SK-N-SH (cell line): ENCODE data around the gene CELSR1. TPM values are rescaled to one million over a fixed set of nuclear protein-coding genes. Genes with fewer than 3 reads are reported as not detected.

Experiments
- CTCF ChIA-PET: fragments of 300-600, 350-600 bp; formaldehyde crosslinking; extraction: SDS; loops from one replicate; lab custom pipeline; 2021; lab: Yijun Ruan, JAX
- POLR2A ChIA-PET: fragments of 350-600 bp; sonication (Branson Sonifier 250); formaldehyde crosslinking; extraction: SDS; loops from one replicate; lab custom pipeline; 2020; ENCODE audit warnings: antibody characterized with exemption, inconsistent platforms; lab: Yijun Ruan, JAX
- DNase-seq: peaks from one replicate; pipeline ENCODE4 v3.0.0; 2012
- H2AFZ ChIP-seq: fragments of 200-600 bp; sonication (generic); 2 replicates; pipeline ENCODE4 v1.8.1; 2016; ENCODE audit warnings: antibody characterized with exemption, mild to moderate bottlenecking, low read depth
- H3F3A ChIP-seq: fragments of 200-600 bp; sonication (generic); replicated peaks from 2 replicates; pipeline ENCODE3; 2016; ENCODE audit warnings: antibody characterized with exemption, mild to moderate bottlenecking; ENCODE audit not compliant: insufficient read depth
- H3K27ac ChIP-seq, 2 experiments: fragments of 200-500 bp in 1 of 2; fragments of 200-600 bp in 1 of 2; sonication (Bioruptor generic) in 1 of 2; sonication (generic), shearing (Covaris generic) in 1 of 2; 2 replicates each; pipeline versions ENCODE4 v1.5.1 to v1.6.1; 2014 to 2016; ENCODE audit warnings: low read depth in 2 of 2, inconsistent platforms in 1 of 2, low read length in 1 of 2, mild to moderate bottlenecking in 1 of 2, mixed read lengths in 1 of 2
- H3K27me3 ChIP-seq: fragments of 200-600 bp; sonication (generic), shearing (Covaris generic); 2 replicates; pipeline ENCODE4 v1.6.1; 2016; ENCODE audit warnings: mixed run types; ENCODE audit not compliant: insufficient read depth
- H3K36me3 ChIP-seq, 2 experiments: fragments of 200-500 bp in 1 of 2; fragments of 200-600 bp in 1 of 2; sonication (Bioruptor generic) in 1 of 2; sonication (generic) in 1 of 2; replicated peaks in 1 of 2; 2 replicates each; pipeline versions ENCODE3 to v1.5.1; 2014 to 2016; ENCODE audit warnings: low read length in 1 of 2, mild to moderate bottlenecking in 1 of 2; ENCODE audit not compliant: insufficient read depth in 2 of 2, control insufficient read depth in 1 of 2
- H3K4me1 ChIP-seq, 2 experiments: fragments of 200-500 bp in 1 of 2; fragments of 200-600 bp in 1 of 2; sonication (Bioruptor generic) in 1 of 2; sonication (generic), shearing (Covaris generic) in 1 of 2; 2 replicates each; pipeline versions ENCODE4 v1.5.1 to v1.6.1; 2014 to 2016; ENCODE audit warnings: low read depth in 1 of 2, low read length in 1 of 2, mixed run types in 1 of 2; ENCODE audit not compliant: insufficient read depth in 2 of 2, control insufficient read depth in 1 of 2
- H3K4me2 ChIP-seq: fragments of 200-600 bp; sonication (generic), shearing (Covaris generic); 2 replicates; pipeline ENCODE4 v1.6.1; 2017; ENCODE audit warnings: mixed run types
- H3K4me3 ChIP-seq, 2 experiments: fragments of 200-500 bp in 1 of 2; fragments of 200-600 bp in 1 of 2; sonication (Bioruptor generic) in 1 of 2; sonication (generic), shearing (Covaris generic) in 1 of 2; 2 replicates each; pipeline versions ENCODE4 v1.5.1 to v1.8.1; 2014 to 2016; ENCODE audit warnings: low read depth in 2 of 2, inconsistent platforms in 1 of 2, low read length in 1 of 2, mild to moderate bottlenecking in 1 of 2, mixed read lengths in 1 of 2, moderate library complexity in 1 of 2
- H3K79me2 ChIP-seq: fragments of 200-600 bp; sonication (generic); 2 replicates; pipeline ENCODE4 v1.8.1; 2017; ENCODE audit warnings: mild to moderate bottlenecking; ENCODE audit not compliant: insufficient read depth
- H3K9ac ChIP-seq: fragments of 200-600 bp; sonication (generic); 2 replicates; pipeline ENCODE4 v1.6.1; 2017; ENCODE audit warnings: mixed run types
- H3K9me2 ChIP-seq: fragments of 200-600 bp; sonication (generic); 2 replicates; pipeline ENCODE4 v1.6.1; 2017; ENCODE audit warnings: mixed run types
- H3K9me3 ChIP-seq: fragments of 200-600 bp; sonication (generic); 2 replicates; pipeline ENCODE4 v1.6.1; 2017; ENCODE audit warnings: mixed run types, mild to moderate bottlenecking, moderate library complexity
- H4K20me1 ChIP-seq: fragments of 200-600 bp; sonication (generic); 2 replicates; pipeline ENCODE4 v1.6.1; 2017; ENCODE audit warnings: mild to moderate bottlenecking, mixed run types; ENCODE audit not compliant: insufficient read depth
- ELF1 ChIP-seq: IDR thresholded peaks from 2 replicates; pipeline ENCODE4 v1.4.0; 2012
- EP300 ChIP-seq, 2 experiments: IDR thresholded peaks; 2 replicates each; pipeline versions ENCODE4 v1.4.0 to v1.6.1; 2012; ENCODE audit warnings: borderline replicate concordance in 1 of 2, low read depth in 1 of 2, low read length in 1 of 2
- EZH2phosphoT487 ChIP-seq: fragments of 200-600 bp; sonication (generic); IDR thresholded peaks from 2 replicates; pipeline ENCODE4 v1.6.1; 2017; ENCODE audit warnings: low read depth, mixed run types, mild to moderate bottlenecking, antibody characterized with exemption, moderate library complexity, borderline replicate concordance
- FOSL2 ChIP-seq: IDR thresholded peaks from 2 replicates; pipeline ENCODE4 v1.4.0; 2012; ENCODE audit warnings: low read depth, mild to moderate bottlenecking, moderate library complexity, borderline replicate concordance
- FOXJ3 ChIP-seq: sonication (generic); formaldehyde crosslinking; IDR thresholded peaks from 2 replicates; pipeline ENCODE4 v1.5.1; 2020; ENCODE audit warnings: mild to moderate bottlenecking, missing genetic modification reagents
- GABPA ChIP-seq: IDR thresholded peaks from 2 replicates; pipeline ENCODE4 v1.4.0; 2012; ENCODE audit warnings: low read depth, mild to moderate bottlenecking
- GATA2 ChIP-seq: sonication (generic); formaldehyde crosslinking; IDR thresholded peaks from 2 replicates; pipeline ENCODE4 v1.5.0; 2020; ENCODE audit warnings: mild to moderate bottlenecking, missing genetic modification reagents
- NRF1 ChIP-seq: IDR thresholded peaks from 2 replicates; pipeline ENCODE4 v1.6.1; 2012; ENCODE audit warnings: low read depth, mild to moderate bottlenecking, low read length
- RCOR1 ChIP-seq: fragments of 150-350 bp; IDR thresholded peaks from 2 replicates; pipeline ENCODE4 v1.6.1; 2017; ENCODE audit warnings: antibody characterized with exemption, low read length
- RFX5 ChIP-seq: IDR thresholded peaks from 2 replicates; pipeline ENCODE4 v1.6.1; 2012; ENCODE audit warnings: mild to moderate bottlenecking, improper control_type of control experiment, low read length
- SMC3 ChIP-seq: IDR thresholded peaks from 2 replicates; pipeline ENCODE4 v1.6.1; 2012; ENCODE audit warnings: low read depth, low read length, improper control_type of control experiment
- TAF1 ChIP-seq: IDR thresholded peaks from 2 replicates; pipeline ENCODE4 v1.6.1; 2012; ENCODE audit warnings: low read depth, mild to moderate bottlenecking, low read length, moderate library complexity, borderline replicate concordance
- TEAD4 ChIP-seq: IDR thresholded peaks from 2 replicates; pipeline ENCODE4 v1.4.0; 2012; ENCODE audit warnings: mild to moderate bottlenecking, borderline replicate concordance; ENCODE audit not compliant: insufficient read depth
- WGBS: methylation state at CpG from one replicate; pipeline ENCODE4 v1.1.6; 2017; ENCODE audit warnings: low lambda C conversion rate; 5-methylcytosine and 5-hydroxymethylcytosine counted together
- polyA plus RNA-seq, 3 experiments: library from polyadenylated mRNA; depleted of rRNA; stranded (reverse); fragments of >200 nt; gene quantifications; 2 replicates each; pipeline ENCODE4 v1.2.3, GENCODE V29; 2012
- TF ChIP-seq, protein P1 (sequence below): IDR thresholded peaks from 2 replicates; pipeline ENCODE4 v1.4.0; 2012; ENCODE audit warnings: low read depth, borderline replicate concordance
- TF ChIP-seq, protein P2 (sequence below): fragments of 150-350 bp; IDR thresholded peaks from 2 replicates; pipeline ENCODE4 v1.6.1; 2017; ENCODE audit warnings: antibody characterized with exemption, low read length, low read depth, borderline replicate concordance
- TF ChIP-seq, protein P3 (sequence below): fragments of 150-350 bp; IDR thresholded peaks from 2 replicates; pipeline ENCODE4 v1.6.1; 2016; ENCODE audit warnings: mild to moderate bottlenecking, low read depth, low read length
- TF ChIP-seq, protein P4 (sequence below): fragments of 200-600 bp; sonication (generic); IDR thresholded peaks from 2 replicates; pipeline ENCODE4 v1.6.1; 2017; ENCODE audit warnings: antibody characterized with exemption, mild to moderate bottlenecking, moderate library complexity

CELSR1 gene
- polyA plus RNA-seq, 1 of the 3 experiments (the other 2 are of a cell fraction): 5.0 TPM

DNA sequence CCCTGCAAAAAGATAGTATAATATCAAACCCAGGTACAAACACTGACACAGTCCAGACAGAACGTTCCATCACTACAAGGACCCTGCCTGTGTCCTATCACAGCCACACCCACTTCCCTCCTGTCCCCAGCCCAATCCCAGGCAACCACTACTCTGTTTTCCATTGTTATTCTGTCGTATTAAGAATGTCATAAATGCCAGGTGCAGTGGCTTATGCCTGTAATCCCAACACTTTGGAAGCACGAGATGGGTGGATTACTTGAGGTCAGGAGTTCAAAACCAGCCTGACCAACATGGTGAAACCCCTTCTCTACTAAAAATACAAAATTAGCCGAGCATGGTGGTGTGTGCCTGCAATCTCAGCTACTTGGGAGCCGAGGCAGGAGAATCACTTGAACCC, 112.9 kb downstream of the CELSR1 start:
- H3K9me3 ChIP-seq: no peaks in the 10 kb centered on the region; the same call in 1 of the 2 replicates
- CTCF ChIA-PET: no interaction called here
- H2AFZ ChIP-seq: no peak overlapping the region
- no peak for TF ChIP-seq FOXJ3 (CRISPR knock-in tag)
- TF ChIP-seq, protein P1, sequence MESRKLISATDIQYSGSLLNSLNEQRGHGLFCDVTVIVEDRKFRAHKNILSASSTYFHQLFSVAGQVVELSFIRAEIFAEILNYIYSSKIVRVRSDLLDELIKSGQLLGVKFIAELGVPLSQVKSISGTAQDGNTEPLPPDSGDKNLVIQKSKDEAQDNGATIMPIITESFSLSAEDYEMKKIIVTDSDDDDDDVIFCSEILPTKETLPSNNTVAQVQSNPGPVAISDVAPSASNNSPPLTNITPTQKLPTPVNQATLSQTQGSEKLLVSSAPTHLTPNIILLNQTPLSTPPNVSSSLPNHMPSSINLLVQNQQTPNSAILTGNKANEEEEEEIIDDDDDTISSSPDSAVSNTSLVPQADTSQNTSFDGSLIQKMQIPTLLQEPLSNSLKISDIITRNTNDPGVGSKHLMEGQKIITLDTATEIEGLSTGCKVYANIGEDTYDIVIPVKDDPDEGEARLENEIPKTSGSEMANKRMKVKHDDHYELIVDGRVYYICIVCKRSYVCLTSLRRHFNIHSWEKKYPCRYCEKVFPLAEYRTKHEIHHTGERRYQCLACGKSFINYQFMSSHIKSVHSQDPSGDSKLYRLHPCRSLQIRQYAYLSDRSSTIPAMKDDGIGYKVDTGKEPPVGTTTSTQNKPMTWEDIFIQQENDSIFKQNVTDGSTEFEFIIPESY: no peak
- TF ChIP-seq EZH2phosphoT487: no peak
- TF ChIP-seq RCOR1: no peak
- no peak for TF ChIP-seq FOSL2
- TF ChIP-seq ELF1: no peak
- TF ChIP-seq, protein P2, sequence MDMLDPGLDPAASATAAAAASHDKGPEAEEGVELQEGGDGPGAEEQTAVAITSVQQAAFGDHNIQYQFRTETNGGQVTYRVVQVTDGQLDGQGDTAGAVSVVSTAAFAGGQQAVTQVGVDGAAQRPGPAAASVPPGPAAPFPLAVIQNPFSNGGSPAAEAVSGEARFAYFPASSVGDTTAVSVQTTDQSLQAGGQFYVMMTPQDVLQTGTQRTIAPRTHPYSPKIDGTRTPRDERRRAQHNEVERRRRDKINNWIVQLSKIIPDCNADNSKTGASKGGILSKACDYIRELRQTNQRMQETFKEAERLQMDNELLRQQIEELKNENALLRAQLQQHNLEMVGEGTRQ: no peak
- no peak for TF ChIP-seq EP300 (IDR thresholded peaks at IDR 0.05; ENCODE audit: borderline replicate concordance in 1 of 2, low read depth in 1 of 2, low read length in 1 of 2)
- TF ChIP-seq RFX5: no peak
- TF ChIP-seq NRF1: no peak
- TF ChIP-seq, protein P3, sequence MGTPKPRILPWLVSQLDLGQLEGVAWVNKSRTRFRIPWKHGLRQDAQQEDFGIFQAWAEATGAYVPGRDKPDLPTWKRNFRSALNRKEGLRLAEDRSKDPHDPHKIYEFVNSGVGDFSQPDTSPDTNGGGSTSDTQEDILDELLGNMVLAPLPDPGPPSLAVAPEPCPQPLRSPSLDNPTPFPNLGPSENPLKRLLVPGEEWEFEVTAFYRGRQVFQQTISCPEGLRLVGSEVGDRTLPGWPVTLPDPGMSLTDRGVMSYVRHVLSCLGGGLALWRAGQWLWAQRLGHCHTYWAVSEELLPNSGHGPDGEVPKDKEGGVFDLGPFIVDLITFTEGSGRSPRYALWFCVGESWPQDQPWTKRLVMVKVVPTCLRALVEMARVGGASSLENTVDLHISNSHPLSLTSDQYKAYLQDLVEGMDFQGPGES: no peak
- H3K36me3 ChIP-seq: no peaks in the 10 kb centered on the region
- no peaks in the 10 kb centered on the region for H3K79me2 ChIP-seq
- no peaks in the 10 kb centered on the region for H3K9me2 ChIP-seq
- 27% methylated on average over 5 of the region's 5 CpGs for WGBS
- no peaks in the 10 kb centered on the region for H3K27me3 ChIP-seq
- no peak overlapping the region for H3K27ac ChIP-seq
- DNase-seq: no peak
- H4K20me1 ChIP-seq: no peaks in the 10 kb centered on the region
- peaks cover 4% of the 10 kb centered on the region for H3F3A ChIP-seq
- POLR2A ChIA-PET: no interaction called here
- H3K4me3 ChIP-seq: no peak overlapping the region
- H3K4me1 ChIP-seq: no peaks in the 10 kb centered on the region; a peak in 1 of 4 replicates
- H3K4me2 ChIP-seq: no peak overlapping the region
- no peak overlapping the region for H3K9ac ChIP-seq

DNA sequence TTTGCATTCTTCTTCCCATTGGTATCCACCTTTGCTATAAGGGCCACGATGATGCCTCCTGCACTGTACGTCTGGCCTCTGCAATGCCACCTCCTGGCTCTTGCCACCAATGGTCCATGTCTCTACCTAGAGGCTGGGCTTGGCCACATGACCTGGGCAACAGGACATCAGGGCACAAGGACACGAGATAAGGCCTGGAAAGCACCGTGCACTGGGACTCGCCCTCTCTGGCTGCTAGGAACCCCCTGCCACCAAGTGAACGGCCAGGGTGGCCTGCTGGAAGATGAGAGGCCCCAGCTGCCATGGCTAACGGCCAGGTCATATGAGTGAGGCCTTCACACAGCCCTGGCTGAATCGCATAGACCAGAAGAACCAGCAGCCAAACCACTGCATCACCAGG, 114.5 kb downstream of the CELSR1 start:
- TF ChIP-seq TAF1 (no peak), FOSL2 (no peak), SMC3 (no peak), TEAD4 (no peak), EZH2phosphoT487 (no peak), FOXJ3 (CRISPR knock-in tag) (no peak), GABPA (no peak), GATA2 (CRISPR knock-in tag) (no peak)
- TF ChIP-seq, protein P4, sequence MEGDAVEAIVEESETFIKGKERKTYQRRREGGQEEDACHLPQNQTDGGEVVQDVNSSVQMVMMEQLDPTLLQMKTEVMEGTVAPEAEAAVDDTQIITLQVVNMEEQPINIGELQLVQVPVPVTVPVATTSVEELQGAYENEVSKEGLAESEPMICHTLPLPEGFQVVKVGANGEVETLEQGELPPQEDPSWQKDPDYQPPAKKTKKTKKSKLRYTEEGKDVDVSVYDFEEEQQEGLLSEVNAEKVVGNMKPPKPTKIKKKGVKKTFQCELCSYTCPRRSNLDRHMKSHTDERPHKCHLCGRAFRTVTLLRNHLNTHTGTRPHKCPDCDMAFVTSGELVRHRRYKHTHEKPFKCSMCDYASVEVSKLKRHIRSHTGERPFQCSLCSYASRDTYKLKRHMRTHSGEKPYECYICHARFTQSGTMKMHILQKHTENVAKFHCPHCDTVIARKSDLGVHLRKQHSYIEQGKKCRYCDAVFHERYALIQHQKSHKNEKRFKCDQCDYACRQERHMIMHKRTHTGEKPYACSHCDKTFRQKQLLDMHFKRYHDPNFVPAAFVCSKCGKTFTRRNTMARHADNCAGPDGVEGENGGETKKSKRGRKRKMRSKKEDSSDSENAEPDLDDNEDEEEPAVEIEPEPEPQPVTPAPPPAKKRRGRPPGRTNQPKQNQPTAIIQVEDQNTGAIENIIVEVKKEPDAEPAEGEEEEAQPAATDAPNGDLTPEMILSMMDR: no peak
- TF ChIP-seq, all 33 proteins: peak for 0
- Histone ChIP-seq H3K9me2 (no peaks in the 10 kb centered on the region), H3K4me2 (no peak overlapping the region), H3K9ac (no peak overlapping the region), H3K36me3 (no peaks in the 10 kb centered on the region), H3K9me3 (no peaks in the 10 kb centered on the region; the same call in 1 of the 2 replicates), H2AFZ (no peak overlapping the region), H3K27ac (no peak overlapping the region), H3K4me3 (no peak overlapping the region), H3K27me3 (no peaks in the 10 kb centered on the region), H3F3A (peaks cover 4% of the 10 kb centered on the region), H3K4me1 (peaks cover 0 to 2% of the 10 kb centered on the region in 2 experiments; a peak in 1 of 4 replicates), H4K20me1 (no peaks in the 10 kb centered on the region), H3K79me2 (no peaks in the 10 kb centered on the region)
- CTCF ChIA-PET: no interaction called here
- no peak for DNase-seq
- 71% methylated on average over 4 of the region's 8 CpGs for WGBS
- POLR2A ChIA-PET: no interaction called here
